Spinal cord (tissue), 10 donors: Measurements from ENCODE around the gene NKD1. TPM values are rescaled to one million over a fixed set of nuclear protein-coding genes. Genes with fewer than 3 reads are reported as not detected.

Experiments
- DNase-seq, 6 donors: peaks; one replicate each; pipeline versions ENCODE4 v3.0.0 to v3.0.0-alpha.2; 2013 to 2015; ENCODE audit warnings: low spot score in 6 of 6, low read depth in 4 of 6
- H3K27ac ChIP-seq: one replicate; pipeline ENCODE4 v1.5.1; 2013; ENCODE audit warnings: low read depth, low read length, control low read depth
- H3K27me3 ChIP-seq: one replicate; pipeline ENCODE4 v1.6.1; 2013; ENCODE audit warnings: low read length; ENCODE audit not compliant: control insufficient read depth, insufficient read depth
- H3K36me3 ChIP-seq: one replicate; pipeline ENCODE4 v1.6.1; 2013; ENCODE audit warnings: low read length; ENCODE audit not compliant: control insufficient read depth, insufficient read depth
- H3K4me1 ChIP-seq: one replicate; pipeline ENCODE4 v1.6.1; 2013; ENCODE audit warnings: low read length; ENCODE audit not compliant: control insufficient read depth, insufficient read depth
- H3K4me3 ChIP-seq: one replicate; pipeline ENCODE4 v1.5.1; 2013; ENCODE audit warnings: low read depth, low read length, control low read depth
- H3K9me3 ChIP-seq: one replicate; pipeline ENCODE4 v1.6.1; 2013; ENCODE audit warnings: low read length; ENCODE audit not compliant: control insufficient read depth, insufficient read depth
- WGBS: methylation state at CpG from one replicate; pipeline ENCODE4 v1.1.5; 2013; ENCODE audit warnings: missing lambda C conversion rate; ENCODE audit not compliant: insufficient coverage; 5-methylcytosine and 5-hydroxymethylcytosine counted together
- polyA plus RNA-seq, 2 donors: library from polyadenylated mRNA; unstranded; fragments of 120-200 nt; gene quantifications; one replicate each; pipeline ENCODE4 v1.2.1, GENCODE V29; 2013; ENCODE audit not compliant: insufficient read length in 2 of 2
- total RNA-seq, 2 donors: library from RNA; depleted of rRNA in 1 of 2; stranded (reverse); fragments of 120-200 nt in 1 of 2; fragments of >200 nt in 1 of 2; gene quantifications; one replicate each; pipeline versions ENCODE4 v1.2.3 to v1.2.4, GENCODE V29; 2013 to 2014
- donor health status: healthy.

Gene NKD1
- total and polyA plus RNA-seq, 4 donors, result 6.7 to 33.8 (median 25.7) TPM

- no peak overlapping the region for H3K27ac ChIP-seq
- H3K4me1 ChIP-seq, result peaks cover 43% of the 10 kb centered on the region
- no peaks in the 10 kb centered on the region for H3K36me3 ChIP-seq
- DNase-seq, result peak in 2 of 6 donors; percentile 56 to 60
- no peaks in the 10 kb centered on the region for H3K9me3 ChIP-seq
- 2% methylated on average over 47 of the region's 50 CpGs for WGBS
- peaks cover 9% of the 10 kb centered on the region for H3K27me3 ChIP-seq
- peak overlapping the region; percentile 51 for H3K4me3 ChIP-seq
These were observed 664 bp upstream of the NKD1 start for GRCh38 chr16:50547340-50548124.

- 2% methylated on average over 44 of the region's 46 CpGs for WGBS
- Histone ChIP-seq H3K27ac (no peak overlapping the region), H3K9me3 (no peaks in the 10 kb centered on the region), H3K36me3 (peaks cover 8% of the 10 kb centered on the region), H3K27me3 (peaks cover 9% of the 10 kb centered on the region), H3K4me3 (peak overlapping the region; percentile 54), H3K4me1 (peaks cover 50% of the 10 kb centered on the region)
- DNase-seq, result no peak
These were observed 839 bp downstream of the NKD1 start for GRCh38 chr16:50548909-50549560.

DNA sequence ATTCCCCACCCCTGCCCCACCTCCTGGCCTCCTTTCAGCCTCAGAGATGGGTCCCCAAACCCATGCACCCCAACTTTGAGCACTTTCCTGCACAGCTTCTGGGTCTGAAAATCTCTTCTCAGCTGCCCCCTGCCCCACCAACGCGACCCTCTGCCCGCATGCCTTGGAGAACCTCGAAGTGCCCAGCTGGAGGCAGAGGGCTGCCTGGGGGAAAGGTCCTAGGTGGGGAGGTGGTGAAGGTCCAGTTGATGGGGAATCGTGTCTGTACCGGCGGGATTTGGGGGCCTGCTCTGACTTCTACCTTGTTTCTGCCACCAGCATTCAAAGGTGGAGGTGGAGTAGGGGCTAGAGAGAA, 1.3 kb downstream of the NKD1 start:
- DNase-seq, result no peak
- 14% methylated on average over 1 of the region's 7 CpGs for WGBS
- H3K27me3 ChIP-seq, result peaks cover 9% of the 10 kb centered on the region

GRCh38 chr16:50550035-50550434, 1.8 kb downstream of the NKD1 start:
- Histone ChIP-seq H3K36me3 (peaks cover 11% of the 10 kb centered on the region), H3K4me3 (peak overlapping the region; percentile 54), H3K27me3 (peaks cover 9% of the 10 kb centered on the region), H3K4me1 (peaks cover 52% of the 10 kb centered on the region), H3K9me3 (no peaks in the 10 kb centered on the region), H3K27ac (no peak overlapping the region)
- DNase-seq, result peak in 2 of 6 donors; percentile 8 to 24
- WGBS, result 45% methylated on average over 8 of the region's 8 CpGs

More for the DNA sequence above, 1.3 kb downstream of the NKD1 start:
- no peaks in the 10 kb centered on the region for H3K9me3 ChIP-seq
- H3K36me3 ChIP-seq, result peaks cover 8% of the 10 kb centered on the region
- peak overlapping the region; percentile 54 for H3K4me3 ChIP-seq
- H3K27ac ChIP-seq, result no peak overlapping the region
- peaks cover 50% of the 10 kb centered on the region for H3K4me1 ChIP-seq

- H3K9me3 ChIP-seq, result no peaks in the 10 kb centered on the region
- WGBS, result 40% methylated on average over 6 of the region's 9 CpGs
These were observed 2.9 kb downstream of the NKD1 start for GRCh38 chr16:50550866-50551641.

GRCh38 chr16:50552476-50553101, 4.4 kb downstream of the NKD1 start:
- H3K27ac ChIP-seq, result no peak overlapping the region
- H3K27me3 ChIP-seq, result peaks cover 5% of the 10 kb centered on the region
- H3K36me3 ChIP-seq, result peaks cover 29% of the 10 kb centered on the region
- no peak for DNase-seq
- WGBS, result 100% methylated on average over 2 of the region's 7 CpGs
- H3K9me3 ChIP-seq, result no peaks in the 10 kb centered on the region
- peaks cover 57% of the 10 kb centered on the region for H3K4me1 ChIP-seq
- no peak overlapping the region for H3K4me3 ChIP-seq

More at GRCh38 chr16:50550866-50551641, 2.9 kb downstream of the NKD1 start:
- Histone ChIP-seq H3K27me3 (peaks cover 9% of the 10 kb centered on the region), H3K27ac (peak overlapping the region; percentile 37), H3K36me3 (peaks cover 20% of the 10 kb centered on the region), H3K4me3 (peak overlapping the region; percentile 4), H3K4me1 (peaks cover 59% of the 10 kb centered on the region)
- DNase-seq, result peak in 2 of 6 donors; percentile 39 to 67

DNA sequence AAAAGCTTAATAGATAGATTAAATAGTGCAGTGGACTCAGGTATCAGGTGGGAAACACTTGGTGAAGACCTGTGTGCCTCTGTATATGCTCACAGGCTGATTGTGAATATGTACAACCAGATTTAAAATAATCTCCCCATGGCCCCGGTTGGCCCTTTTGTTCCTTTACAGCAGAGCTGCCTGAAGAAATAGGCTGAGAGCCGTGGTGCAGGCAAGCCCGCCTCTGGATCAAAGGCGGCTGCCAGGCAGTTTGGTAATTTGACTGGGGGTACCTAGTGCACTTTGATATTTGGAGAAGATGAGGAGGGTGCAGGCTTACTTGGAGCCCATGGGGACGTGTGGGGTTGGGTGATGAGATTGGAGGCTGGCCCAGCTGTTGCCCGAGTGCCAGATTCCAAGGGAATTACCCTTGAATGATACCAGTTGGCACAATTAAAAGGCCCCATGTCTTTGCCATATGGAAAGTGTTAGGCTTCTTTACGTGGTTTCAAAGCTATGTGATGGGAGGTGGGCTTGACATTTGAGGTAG, 5.0 kb downstream of the NKD1 start:
- peaks cover 4% of the 10 kb centered on the region for H3K27me3 ChIP-seq
- WGBS, result 78% methylated on average over 7 of the region's 7 CpGs
- H3K4me3 ChIP-seq, result no peak overlapping the region
- no peaks in the 10 kb centered on the region for H3K9me3 ChIP-seq
- H3K27ac ChIP-seq, result no peak overlapping the region
- no peak for DNase-seq
- peaks cover 32% of the 10 kb centered on the region for H3K36me3 ChIP-seq
- H3K4me1 ChIP-seq, result peaks cover 53% of the 10 kb centered on the region

- H3K27ac ChIP-seq, result no peak overlapping the region
- no peak for DNase-seq
- H3K36me3 ChIP-seq, result peaks cover 34% of the 10 kb centered on the region
- peaks cover 2% of the 10 kb centered on the region for H3K27me3 ChIP-seq
- H3K4me3 ChIP-seq, result no peak overlapping the region
- WGBS, result 93% methylated on average over 5 of the region's 7 CpGs
- no peaks in the 10 kb centered on the region for H3K9me3 ChIP-seq
- peaks cover 50% of the 10 kb centered on the region for H3K4me1 ChIP-seq
These were observed 5.7 kb downstream of the NKD1 start for GRCh38 chr16:50553731-50554360.
